Measurements from ENCODE around the gene KRT1. TPM values are rescaled to one million over a fixed set of nuclear protein-coding genes. Genes with fewer than 3 reads are reported as not detected.

KRT1 gene
- polyA plus RNA-seq, 10 donors = 0.47 to 543 (median 2.3) TPM

DNA sequence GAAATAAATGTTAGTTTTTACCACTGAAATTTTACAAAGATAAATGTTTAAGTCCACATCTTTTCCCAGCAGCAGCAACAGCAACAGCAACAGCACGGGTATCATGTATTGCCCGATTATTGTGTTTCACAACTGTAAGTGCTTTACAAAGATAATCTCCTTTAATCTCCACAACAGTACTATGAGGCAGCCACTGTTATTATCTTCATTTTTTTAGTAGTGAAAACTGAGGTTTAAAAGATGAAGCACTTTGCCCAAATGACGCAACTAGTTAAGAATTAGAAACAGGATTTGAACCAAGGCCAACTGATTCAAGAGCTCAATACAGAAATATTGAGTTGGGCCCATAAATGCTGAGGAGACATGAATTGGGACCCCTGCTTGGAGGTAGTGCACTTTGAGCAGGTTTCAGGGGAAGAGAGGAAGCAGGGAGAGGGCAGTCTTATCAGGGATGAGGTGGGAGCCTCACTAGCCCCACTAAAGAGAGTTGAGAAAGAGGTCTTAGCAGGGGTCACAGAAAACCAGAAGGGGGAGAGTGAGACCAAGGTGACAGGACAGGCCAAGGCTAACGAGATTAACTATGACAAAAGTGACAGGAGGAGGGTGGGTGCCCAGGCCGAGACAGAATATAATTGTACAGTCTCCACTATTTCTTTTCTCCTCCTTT lies 43.5 kb downstream of the KRT1 start:
- no peak for DNase-seq

DNA sequence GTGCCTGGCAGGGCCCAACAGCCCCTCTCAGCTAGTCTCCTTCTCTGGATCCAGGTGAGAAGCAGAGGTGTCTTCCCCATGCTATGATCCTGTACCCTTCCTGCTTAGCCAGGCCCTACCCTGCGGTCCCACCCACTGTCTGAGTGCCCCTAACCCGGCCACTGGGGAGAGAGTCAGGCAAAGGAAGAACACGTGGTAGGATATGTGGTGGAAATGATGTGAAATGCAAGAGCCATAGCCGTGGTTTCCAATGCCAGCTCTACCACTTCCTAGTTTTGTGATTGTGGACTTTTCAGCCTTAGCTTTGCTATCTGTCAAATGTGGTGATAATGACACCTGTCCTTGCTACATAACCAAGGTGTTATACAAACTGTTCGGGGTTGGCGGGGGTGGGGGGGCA lies 44.0 kb downstream of the KRT1 start:
- no peak for DNase-seq

DNA sequence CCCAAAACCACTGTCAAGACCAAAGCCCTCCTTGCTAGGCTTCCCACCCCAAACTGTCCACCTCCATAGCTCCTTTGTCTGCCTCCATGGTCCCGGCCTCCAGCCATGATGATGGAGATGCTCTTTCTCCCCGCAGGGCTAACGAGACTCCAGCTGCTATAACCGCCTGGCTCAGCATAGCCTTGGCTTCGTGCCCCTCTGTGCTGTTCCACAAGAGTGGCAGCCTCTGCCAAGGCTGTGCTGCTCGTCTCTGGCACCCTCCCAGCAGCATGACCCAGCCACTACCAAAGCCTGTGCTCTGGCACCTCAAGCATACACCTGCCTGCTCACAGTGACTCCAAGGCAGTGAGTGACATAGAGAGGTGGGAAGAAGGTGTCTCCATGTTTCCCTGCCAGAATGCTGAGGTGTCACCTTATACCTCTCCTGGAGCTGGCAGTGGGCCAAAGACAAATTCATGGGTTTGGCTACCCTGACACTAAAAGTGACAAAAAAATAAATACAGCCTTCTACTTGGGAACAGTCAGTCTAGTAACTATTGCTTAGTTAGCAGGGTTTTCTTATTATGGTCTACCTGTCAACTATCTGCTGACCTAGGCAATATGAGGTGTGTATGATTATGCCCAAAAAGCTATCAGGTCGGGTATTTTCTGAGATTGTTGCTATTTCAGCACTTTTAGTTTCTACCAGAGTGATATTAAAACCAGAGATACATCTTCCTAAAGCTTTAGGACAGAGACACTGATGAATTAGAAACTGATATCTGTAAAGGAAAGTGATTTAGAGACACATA lies 45.7 kb downstream of the KRT1 start:
- peak; percentile 27 to 53 (median 34) for DNase-seq

DNA sequence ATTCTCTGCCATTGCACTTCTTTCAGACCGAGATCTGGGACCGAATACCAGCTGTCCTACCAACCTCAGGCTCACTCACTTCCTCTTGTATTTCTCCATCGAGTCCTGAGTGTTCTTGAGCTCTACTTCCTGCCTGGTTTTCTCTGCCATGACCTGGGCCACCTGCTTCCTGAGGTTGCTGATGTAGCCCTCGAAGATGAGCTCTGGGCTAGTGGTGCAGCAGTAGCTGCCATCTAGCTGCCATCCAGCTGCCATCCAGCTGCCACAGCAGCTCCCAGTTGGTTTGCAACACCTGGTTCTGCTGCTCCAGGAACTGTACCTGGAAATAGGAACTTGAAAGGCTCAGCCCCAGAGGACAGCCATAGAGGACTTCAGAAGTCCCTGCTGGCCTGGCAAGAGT lies 46.8 kb downstream of the KRT1 start:
- DNase-seq = no peak

DNA sequence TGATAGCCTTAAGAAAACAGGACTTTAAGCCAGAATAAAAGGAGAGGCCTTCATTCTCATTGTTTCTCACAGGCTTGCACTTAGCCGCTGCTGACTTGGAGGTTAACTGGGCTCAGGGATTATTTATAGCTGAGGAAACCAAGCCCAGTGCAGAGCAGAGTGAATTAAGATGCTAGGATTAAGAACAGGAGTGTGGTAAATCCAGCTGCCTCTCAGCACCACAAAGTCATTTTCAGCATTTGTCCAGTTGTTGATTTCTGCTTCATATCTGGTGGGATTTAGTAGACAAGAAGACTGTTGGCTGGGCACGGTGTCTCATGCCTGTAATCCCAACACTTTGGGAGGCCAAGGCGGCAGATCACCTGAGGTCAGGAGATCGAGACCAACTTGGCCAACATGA lies 47.6 kb downstream of the KRT1 start:
- DNase-seq = no peak

DNA sequence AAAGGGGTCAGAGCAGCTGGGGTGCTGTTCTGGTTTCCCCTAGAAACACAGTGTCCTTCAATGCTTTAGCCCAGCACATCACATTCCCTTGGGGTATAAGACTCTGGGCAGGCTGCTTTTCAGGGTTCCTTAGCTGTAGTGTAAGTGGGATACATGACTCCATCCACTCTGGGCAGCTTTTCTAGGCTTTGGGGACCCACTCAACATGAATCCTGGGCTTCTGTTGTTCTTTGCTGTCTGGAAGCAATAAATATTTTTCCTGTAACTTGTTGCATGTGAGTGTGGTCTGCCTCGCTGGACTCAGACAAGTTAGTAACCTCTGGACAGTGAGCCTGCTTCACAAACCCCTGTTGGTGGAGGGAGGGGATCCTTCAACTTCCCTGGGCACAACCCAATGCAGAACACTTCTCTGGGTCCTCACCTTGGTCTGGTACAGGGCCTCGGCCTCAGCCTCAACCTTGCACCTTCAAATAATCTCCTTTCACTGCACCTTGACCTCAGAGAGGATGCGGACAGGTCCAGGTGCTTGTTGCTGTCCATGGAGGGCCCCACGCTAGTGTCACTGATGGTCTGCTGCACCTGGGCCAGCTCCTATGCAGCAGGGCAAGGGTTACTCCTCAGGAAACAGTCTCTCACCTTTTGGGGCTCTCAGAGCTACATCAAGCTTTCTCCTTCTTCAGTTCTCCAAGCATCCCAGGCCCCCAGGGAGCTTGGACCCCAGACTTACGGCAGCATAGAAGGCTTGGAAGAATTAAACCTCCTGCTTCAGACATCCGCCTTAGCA lies 48.3 kb downstream of the KRT1 start:
- DNase-seq = no peak

DNA sequence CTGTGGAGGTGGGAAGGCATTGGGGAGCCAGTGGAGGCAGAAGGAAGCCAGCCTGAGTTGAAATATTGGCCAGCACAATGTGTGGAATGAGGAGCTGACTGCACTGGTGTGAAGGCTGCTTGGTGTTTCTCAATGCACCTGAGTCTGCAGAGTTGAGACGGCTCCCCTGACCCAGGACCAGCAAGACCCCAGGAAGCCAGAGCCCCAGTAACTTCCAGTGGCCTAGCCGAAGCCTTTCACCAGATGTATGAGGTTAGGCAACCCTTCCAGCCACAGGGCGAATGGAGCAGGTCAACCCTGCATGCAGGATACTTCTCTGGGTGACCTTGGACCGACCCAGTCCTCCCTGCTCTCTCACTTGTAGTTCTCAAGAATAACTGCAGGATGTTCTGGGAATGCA lies 48.9 kb downstream of the KRT1 start:
- no peak for DNase-seq

DNA sequence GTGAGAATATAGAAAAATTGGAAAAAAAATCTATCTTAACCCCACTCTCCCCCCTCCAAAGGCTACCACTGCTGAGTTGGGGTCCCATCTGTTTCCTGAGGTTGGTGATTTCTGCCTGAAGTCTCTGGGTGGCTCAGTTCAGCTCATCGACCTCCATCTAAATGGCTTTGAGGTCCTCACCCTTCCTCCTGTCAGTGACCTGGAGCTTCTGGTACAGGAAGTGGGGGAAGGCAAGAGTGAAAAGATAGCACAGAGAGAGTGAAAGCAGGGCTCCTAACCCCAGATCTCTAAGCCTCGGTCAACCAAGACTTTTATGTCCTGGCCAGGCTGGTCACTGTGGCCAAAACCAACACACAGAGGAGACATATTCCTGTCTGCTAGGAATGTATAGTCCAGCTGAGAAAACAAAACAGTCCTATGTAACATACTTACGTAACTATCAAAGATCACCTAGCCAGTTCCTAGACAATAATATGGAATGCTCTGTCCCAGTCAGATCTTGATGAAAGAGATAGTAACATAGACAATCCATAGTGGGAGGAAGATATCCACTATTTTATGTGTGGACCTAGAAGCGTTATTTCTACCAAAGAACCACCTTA lies 49.5 kb downstream of the KRT1 start:
- no peak for DNase-seq

DNA sequence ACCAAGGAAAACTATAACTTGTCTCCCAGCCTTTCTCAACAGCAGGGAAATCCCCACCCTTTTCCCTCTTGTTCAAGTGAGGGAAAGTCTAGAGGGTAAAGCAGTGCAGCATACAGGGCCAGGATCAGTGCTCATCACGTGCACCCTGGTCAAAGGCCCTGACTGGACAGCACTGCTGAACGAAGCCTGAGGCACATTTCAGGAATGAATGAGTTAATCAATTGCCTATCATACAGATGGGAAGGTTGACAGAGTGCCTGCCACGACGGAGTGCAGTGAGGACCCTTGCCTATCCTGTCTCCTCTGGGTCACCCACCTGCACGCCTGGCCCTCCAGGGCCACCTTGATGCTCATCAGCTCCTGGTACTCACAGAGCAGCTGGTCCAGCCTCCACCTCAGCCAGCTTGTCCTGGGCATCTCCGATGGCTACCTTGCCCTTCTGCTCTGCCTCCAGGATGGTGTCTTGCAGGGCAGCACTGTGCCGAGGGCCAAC lies 50.2 kb downstream of the KRT1 start:
- no peak for DNase-seq

DNA sequence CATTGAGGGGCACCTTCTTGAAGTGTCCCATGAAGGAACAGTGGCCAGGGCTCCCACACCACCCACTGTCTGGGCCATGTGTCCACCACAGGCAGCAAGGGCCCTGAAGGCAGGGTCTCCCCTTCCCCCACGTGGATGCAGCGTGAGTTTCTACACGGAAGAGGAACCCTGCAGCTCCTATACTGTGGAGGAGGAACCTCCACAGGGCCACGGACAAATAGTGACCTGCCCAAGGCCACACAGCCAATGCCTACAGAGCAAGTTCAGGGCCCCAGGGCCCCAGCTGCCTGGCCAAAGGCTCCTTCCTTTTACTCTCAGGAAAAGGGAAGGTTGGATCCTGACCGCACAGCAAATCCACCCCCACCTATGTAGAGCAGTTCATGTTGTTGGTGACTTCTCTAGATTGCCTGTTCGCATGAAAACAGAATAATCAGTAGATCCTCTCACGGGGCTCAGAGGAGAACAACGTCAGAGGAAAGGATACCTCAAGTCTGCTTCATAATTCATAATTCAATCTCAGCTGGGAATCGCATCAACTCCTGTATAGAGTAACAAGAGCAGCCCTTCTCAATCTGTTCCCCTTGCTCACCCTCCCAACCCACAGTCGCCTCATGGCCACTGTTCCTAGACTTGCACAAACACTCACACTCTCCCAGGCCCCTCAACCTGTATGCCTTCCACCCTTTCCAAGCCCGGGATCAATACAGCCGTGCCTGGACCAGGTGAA lies 50.8 kb downstream of the KRT1 start:
- DNase-seq = no peak

DNA sequence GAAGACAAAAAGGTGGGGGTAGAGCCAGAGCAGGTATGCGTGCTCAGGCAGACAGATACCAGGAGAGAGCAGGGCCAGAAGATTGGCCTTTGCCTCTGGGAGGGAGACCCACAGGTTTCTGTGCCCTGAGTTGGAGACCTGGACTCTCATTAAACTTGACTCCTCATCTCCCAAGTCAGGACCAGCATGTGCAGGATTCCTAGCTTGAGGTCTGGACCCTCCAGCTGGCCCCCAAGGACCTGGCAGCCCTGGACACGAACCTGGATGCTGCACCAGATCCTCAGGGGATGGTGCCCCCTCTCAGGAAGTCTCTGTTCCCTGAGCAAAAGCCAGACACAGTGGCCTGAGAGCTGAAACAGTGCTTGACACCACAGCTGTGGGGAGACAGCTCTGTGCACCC lies 51.4 kb downstream of the KRT1 start:
- no peak for DNase-seq

DNA sequence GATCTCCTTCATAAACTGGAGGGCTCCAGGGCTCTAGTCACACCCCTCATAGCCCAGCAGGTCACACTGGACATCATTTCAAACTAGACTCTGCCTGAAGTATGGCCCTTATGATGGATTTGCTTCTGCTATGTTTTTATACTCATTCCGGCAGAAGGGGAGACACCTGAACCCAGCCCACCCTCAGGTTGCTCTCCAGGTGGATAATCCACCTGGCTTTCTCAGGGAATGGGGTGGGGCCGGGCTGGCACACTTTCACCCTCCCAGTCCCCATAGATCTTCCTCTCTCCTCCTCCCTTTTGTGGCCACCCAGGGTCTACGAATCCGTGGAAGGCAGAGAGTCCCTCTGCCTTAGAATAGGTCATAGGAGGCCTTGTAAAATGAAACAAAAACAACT lies 52.1 kb downstream of the KRT1 start:
- no peak for DNase-seq

DNA sequence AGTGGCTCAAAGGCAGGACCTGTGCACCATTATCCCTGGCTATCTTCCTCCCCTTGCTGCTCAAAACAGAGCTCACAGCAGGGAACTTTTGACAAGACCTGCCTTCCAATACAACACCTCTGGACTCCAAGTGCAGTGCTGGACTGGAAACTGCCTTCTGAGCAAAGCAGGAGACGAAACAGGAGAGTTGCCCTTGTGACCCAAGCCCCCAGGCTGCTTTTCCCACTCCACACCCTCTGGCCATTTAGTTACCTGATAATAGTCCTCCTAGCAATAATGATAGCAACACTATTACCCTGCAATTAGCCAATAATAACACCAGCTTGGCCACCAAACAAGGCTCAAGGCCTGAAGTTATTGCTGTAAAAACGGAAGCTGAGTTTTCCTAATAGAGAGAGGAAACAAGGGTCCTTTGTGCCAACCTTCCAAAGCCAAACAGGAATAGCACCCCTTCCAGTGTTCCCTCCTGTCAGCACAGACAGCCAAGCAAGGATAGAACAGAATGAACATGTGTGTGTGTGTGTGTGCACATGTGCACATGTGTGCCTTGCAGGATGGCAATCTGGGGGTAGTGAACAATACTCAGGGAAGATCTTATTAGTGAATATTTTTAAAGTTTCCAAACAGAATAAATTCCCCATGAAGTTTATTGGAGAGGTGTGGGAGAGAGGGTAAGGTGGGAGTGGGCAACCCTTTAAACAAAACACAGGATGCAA lies 52.7 kb downstream of the KRT1 start:
- no peak for DNase-seq

Other genes with a start within 250 kb of the KRT1 start
- under 1 TPM in 1 of 10 donors, not detected in 9; 0.25 TPM for gene KRT75, start 246.0 kb downstream of the KRT1 start, polyA plus RNA-seq (ENCODE audit: insufficient read length in 10 of 10)
- gene KRT6B, start 228.3 kb downstream of the KRT1 start, polyA plus RNA-seq (ENCODE audit: insufficient read length in 10 of 10) = 1 to 10 TPM in 1 of 10 donors, under 1 TPM in 1, not detected in 8; 0.14 to 3.1 TPM
- 1 to 10 TPM in 1 of 10 donors, under 1 TPM in 1, not detected in 8; 0.32 to 1.3 TPM for gene KRT6C, start 206.6 kb downstream of the KRT1 start, polyA plus RNA-seq (ENCODE audit: insufficient read length in 10 of 10)
- gene KRT6A, start 187.2 kb downstream of the KRT1 start, polyA plus RNA-seq (ENCODE audit: insufficient read length in 10 of 10) = 10 to 100 TPM in 2 of 10 donors, under 1 TPM in 1, not detected in 7; 0.20 to 38.7 (median 20.8) TPM
- gene KRT5, start 160.0 kb downstream of the KRT1 start, polyA plus RNA-seq (ENCODE audit: insufficient read length in 10 of 10) = 100 to 1,000 TPM in 2 of 10 donors, 1 to 10 TPM in 3, under 1 TPM in 4, not detected in 1; 0.43 to 538 (median 1.1) TPM
- gene KRT71, start 127.3 kb downstream of the KRT1 start, polyA plus RNA-seq (ENCODE audit: insufficient read length in 10 of 10) = not detected
- under 1 TPM in 2 of 10 donors, not detected in 8; 0.08 to 0.12 TPM for gene KRT74, start 106.6 kb downstream of the KRT1 start, polyA plus RNA-seq (ENCODE audit: insufficient read length in 10 of 10)
- 1 to 10 TPM in 1 of 10 donors, under 1 TPM in 1, not detected in 8; 0.30 to 1.5 TPM for gene KRT72, start 78.9 kb downstream of the KRT1 start, polyA plus RNA-seq (ENCODE audit: insufficient read length in 10 of 10)
- 1 to 10 TPM in 1 of 10 donors, under 1 TPM in 1, not detected in 8; 0.08 to 1.1 TPM for gene KRT73, start 61.8 kb downstream of the KRT1 start, polyA plus RNA-seq (ENCODE audit: insufficient read length in 10 of 10)
- gene KRT2, start 28.2 kb downstream of the KRT1 start, polyA plus RNA-seq (ENCODE audit: insufficient read length in 10 of 10) = 1 to 10 TPM in 1 of 10 donors, under 1 TPM in 1, not detected in 8; 0.08 to 1.8 TPM
- gene KRT77, start 23.1 kb upstream of the KRT1 start, polyA plus RNA-seq (ENCODE audit: insufficient read length in 10 of 10) = 1 to 10 TPM in 1 of 10 donors, under 1 TPM in 1, not detected in 8; 0.98 to 2.8 TPM
- not detected for gene KRT76, start 96.9 kb upstream of the KRT1 start, polyA plus RNA-seq (ENCODE audit: insufficient read length in 10 of 10)
- under 1 TPM in 1 of 10 donors, not detected in 9; 0.46 TPM for gene KRT3, start 115.7 kb upstream of the KRT1 start, polyA plus RNA-seq (ENCODE audit: insufficient read length in 10 of 10)
- gene KRT4, start 133.7 kb upstream of the KRT1 start, polyA plus RNA-seq (ENCODE audit: insufficient read length in 10 of 10) = 100 to 1,000 TPM in 1 of 10 donors, 1 to 10 TPM in 1, under 1 TPM in 4, not detected in 4; 0.11 to 126 (median 0.64) TPM
- gene KRT79, start 153.9 kb upstream of the KRT1 start, polyA plus RNA-seq (ENCODE audit: insufficient read length in 10 of 10) = under 1 TPM in 1 of 10 donors, not detected in 9; 0.21 TPM
- gene KRT78, start 168.6 kb upstream of the KRT1 start, polyA plus RNA-seq (ENCODE audit: insufficient read length in 10 of 10) = 1 to 10 TPM in 1 of 10 donors, under 1 TPM in 2, not detected in 7; 0.25 to 1.9 (median 0.52) TPM
- 10 to 100 TPM in 2 of 10 donors, 1 to 10 TPM in 8; 1.7 to 28.7 (median 3.8) TPM for gene KRT8, start 224.7 kb upstream of the KRT1 start, polyA plus RNA-seq (ENCODE audit: insufficient read length in 10 of 10)